ENCODE measurements around the gene PPP1R2B.
"Not testable (repeated sequence)": the region's sequence is repeated elsewhere in the genome, so short reads cannot be mapped to it uniquely, and the experiment has no call there.

The PPP1R2B gene

DNA sequence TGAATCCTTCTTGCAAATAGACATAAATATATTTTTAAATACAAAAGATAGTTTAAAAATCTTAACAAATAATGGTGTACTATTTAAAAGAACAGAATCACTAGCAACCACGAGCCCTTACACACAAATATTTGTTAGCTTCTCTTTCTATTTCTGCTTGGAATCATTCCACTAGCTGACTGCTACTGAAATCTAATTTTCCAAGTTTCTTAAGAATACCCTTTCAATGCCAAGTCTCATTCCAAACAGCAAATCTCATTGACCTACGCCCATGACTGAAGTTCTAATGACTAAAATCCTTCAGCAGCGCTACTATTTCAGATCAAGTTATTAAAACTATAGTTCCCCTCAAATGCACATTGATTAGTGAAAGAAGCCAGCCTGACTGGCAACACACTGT, 13.2 kb upstream of the PPP1R2B start:
- H3K4me3 ChIP-seq (replicated peaks in 1 of 2; ENCODE audit: low read depth in 2 of 2, low read length in 2 of 2): no peak overlapping the region
- DNase-seq (ENCODE audit: low read depth in 2 of 2): no peak
- TF ChIP-seq, protein P1, sequence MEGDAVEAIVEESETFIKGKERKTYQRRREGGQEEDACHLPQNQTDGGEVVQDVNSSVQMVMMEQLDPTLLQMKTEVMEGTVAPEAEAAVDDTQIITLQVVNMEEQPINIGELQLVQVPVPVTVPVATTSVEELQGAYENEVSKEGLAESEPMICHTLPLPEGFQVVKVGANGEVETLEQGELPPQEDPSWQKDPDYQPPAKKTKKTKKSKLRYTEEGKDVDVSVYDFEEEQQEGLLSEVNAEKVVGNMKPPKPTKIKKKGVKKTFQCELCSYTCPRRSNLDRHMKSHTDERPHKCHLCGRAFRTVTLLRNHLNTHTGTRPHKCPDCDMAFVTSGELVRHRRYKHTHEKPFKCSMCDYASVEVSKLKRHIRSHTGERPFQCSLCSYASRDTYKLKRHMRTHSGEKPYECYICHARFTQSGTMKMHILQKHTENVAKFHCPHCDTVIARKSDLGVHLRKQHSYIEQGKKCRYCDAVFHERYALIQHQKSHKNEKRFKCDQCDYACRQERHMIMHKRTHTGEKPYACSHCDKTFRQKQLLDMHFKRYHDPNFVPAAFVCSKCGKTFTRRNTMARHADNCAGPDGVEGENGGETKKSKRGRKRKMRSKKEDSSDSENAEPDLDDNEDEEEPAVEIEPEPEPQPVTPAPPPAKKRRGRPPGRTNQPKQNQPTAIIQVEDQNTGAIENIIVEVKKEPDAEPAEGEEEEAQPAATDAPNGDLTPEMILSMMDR (IDR thresholded peaks at IDR 0.05; ENCODE audit: low read depth, low read length): no peak

DNA sequence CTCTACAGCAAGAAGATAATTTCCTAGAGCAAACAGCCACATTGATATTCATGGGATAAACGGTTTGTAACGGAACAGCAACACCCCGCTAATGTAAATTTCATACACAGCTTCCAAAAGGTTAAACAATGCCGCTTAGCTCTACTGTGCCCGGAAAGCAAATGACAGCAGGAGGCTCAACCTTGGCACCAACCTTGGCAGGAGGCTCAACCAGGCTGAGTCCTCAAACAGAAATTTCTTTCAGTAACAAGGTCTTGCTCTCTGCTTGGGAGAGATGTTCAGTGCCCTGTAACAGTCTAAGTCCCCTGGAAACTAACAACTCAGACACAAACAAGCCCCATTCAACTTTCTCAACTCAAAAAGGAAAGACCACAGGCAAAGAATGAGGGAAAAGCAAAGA, 11.1 kb upstream of the PPP1R2B start:
- DNase-seq (ENCODE audit: low read depth in 2 of 2): no peak
- TF ChIP-seq, protein P1 (IDR thresholded peaks at IDR 0.05; ENCODE audit: low read depth, low read length): no peak
- no peak overlapping the region for H3K4me3 ChIP-seq (replicated peaks in 1 of 2; ENCODE audit: low read depth in 2 of 2, low read length in 2 of 2)

DNA sequence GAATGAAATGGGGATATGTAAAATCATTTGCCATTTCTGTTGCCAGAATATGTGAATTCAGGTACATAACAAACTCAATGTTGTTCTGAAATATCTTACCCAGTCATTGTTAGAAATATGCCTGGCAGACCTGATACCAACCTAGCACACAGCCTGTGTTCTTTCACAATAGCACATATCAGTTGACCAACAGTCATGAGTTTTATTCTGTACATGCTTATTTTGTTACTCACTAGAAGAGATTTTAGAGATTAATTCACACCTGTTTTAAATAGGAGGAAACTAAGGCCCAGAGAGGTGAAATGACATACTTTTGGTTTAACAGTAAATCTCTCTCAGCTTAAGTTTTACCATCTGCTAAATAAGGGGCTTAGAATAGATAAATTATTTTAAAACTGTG, 8.4 kb upstream of the PPP1R2B start:
- DNase-seq (ENCODE audit: low read depth in 2 of 2): no peak
- no peak overlapping the region for H3K4me3 ChIP-seq (replicated peaks in 1 of 2; ENCODE audit: low read depth in 2 of 2, low read length in 2 of 2)
- TF ChIP-seq, protein P1 (IDR thresholded peaks at IDR 0.05; ENCODE audit: low read depth, low read length): no peak

DNA sequence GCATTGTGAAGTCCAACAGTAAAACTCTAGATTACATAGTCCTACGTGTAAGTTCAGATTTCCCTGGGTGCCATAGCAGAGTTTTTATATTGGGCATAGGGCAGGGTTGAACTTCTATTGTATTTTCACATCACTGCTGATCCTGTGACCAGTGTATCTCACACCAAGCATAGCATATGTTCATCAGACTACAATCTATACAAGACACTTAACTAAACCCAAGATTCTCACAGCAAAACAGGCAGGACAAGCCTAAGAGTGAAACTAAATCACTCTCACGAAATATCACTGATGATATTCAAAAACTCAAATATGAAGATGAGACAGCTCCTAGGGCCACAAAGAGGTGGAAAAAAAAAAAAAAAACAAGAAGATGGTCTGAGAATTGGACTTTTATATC, 3.2 kb upstream of the PPP1R2B start:
- DNase-seq (ENCODE audit: low read depth in 2 of 2): no peak
- H3K4me3 ChIP-seq (replicated peaks in 1 of 2; ENCODE audit: low read depth in 2 of 2, low read length in 2 of 2): no peak overlapping the region
- TF ChIP-seq, protein P1 (IDR thresholded peaks at IDR 0.05; ENCODE audit: low read depth, low read length): no peak

DNA sequence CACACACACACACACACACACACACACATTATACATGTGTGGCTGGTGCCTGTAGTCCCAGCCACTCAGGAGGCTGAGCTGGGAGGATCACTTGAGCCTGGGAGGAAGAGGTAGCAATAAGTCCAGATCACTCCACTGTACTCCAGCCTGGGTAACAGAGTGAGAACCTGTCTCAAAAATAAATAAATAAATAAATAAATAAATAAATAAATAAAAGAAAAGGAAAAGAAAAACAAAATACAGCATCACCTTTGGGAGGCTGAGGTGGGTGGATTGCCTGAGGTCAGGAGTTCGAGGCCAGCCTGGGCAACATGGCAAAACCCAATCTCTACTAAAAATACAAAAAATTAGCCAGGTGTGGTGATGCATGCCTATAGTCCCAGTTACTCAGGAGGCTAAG, 1.6 kb upstream of the PPP1R2B start:
- DNase-seq (ENCODE audit: low read depth in 2 of 2); H3K4me3 ChIP-seq (replicated peaks in 1 of 2; ENCODE audit: low read depth in 2 of 2, low read length in 2 of 2): not testable (repeated sequence)

DNA sequence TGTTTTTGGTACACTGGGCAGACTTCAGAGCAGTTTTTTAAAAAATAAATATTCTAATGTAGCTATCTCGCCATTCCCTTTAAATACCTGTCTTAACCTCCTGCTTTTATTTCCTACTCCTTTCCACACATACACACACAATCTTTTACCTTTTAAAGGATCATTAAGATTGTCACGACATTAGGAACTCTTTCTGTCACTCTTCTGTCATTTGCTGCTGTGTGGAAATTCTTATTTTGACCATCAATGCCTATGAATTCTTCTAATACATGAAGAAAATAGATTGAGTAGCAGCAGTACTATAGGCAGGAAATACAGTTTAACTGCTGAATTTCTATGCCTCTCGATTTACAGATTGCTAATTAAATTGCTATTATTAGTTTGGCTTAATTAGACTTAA, 1.8 kb downstream of the PPP1R2B start:
- no peak for DNase-seq (ENCODE audit: low read depth in 2 of 2)
- TF ChIP-seq, protein P1 (IDR thresholded peaks at IDR 0.05; ENCODE audit: low read depth, low read length): no peak
- no peak overlapping the region for H3K4me3 ChIP-seq (replicated peaks in 1 of 2; ENCODE audit: low read depth in 2 of 2, low read length in 2 of 2)

DNA sequence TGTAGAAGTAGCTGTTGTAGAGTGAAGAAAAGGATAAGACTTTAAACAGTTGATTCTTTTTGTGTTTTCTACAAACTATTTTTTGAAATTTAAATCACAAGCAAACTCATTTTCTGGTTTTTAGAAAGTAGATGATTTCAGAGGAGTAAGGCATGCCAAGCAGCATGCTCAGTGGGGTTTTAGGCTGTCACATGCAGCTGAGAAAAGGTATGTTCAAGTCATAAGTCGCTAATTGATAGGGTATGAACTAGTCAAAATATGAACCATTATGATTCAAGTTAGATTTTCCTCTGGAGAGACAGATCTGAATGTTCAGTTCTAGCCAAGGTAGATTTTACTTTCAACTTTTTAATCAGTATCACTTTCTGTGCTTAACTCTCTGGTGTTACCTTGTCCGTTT, 3.0 kb downstream of the PPP1R2B start:
- DNase-seq (ENCODE audit: low read depth in 2 of 2); H3K4me3 ChIP-seq (replicated peaks in 1 of 2; ENCODE audit: low read depth in 2 of 2, low read length in 2 of 2): not testable (repeated sequence)

DNA sequence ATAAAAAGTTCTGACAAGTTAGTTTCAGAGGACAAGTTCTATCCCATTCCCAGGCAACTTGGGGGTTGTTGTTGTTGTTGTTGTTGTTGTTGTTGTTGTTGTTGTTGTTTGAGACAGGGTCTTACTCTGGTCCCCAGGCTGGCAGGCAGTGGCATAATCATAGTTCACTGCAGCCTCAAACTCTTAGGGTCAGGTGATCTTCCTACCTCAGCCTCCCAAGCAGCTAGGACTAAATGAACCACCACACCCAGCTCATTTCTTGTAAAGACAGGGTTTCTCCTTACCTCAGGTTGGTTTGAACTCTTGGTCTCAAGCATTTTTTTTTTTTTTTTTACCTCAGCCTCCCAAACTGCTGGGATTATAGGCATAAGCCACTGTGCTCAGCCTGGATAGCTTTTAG, 15.3 kb downstream of the PPP1R2B start:
- TF ChIP-seq, protein P1 (IDR thresholded peaks at IDR 0.05; ENCODE audit: low read depth, low read length): no peak
- no peak overlapping the region for H3K4me3 ChIP-seq (replicated peaks in 1 of 2; ENCODE audit: low read depth in 2 of 2, low read length in 2 of 2)
- DNase-seq (ENCODE audit: low read depth in 2 of 2): no peak

Data from cardiac fibroblast (primary cell).